Esophagus muscularis mucosa (tissue), 4 donors: Measurements from ENCODE around the gene ACADSB. TPM values are rescaled to one million over a fixed set of nuclear protein-coding genes. Genes with fewer than 3 reads are reported as not detected.
A peak's percentile ranks its signal among the peaks of the same experiment; 100 is the strongest.

ENCODE experiments used
- DNase-seq: peaks from one replicate; pipeline ENCODE4 v3.0.0-alpha.2; 2017; ENCODE audit errors: extremely low spot score
- H3K27ac ChIP-seq, 4 donors: fragments of 200-600 bp; sonication (generic); replicated peaks in 1 of 4; 1 replicate in 3 of 4; 2 replicates in 1 of 4; pipeline ENCODE4 v1.5.1; 2016 to 2019; ENCODE audit warnings: mild to moderate bottlenecking in 1 of 4
- H3K27me3 ChIP-seq, 4 donors: fragments of 200-600 bp; sonication (generic); one replicate each; pipeline versions ENCODE4 v1.5.1 to v1.6.0; 2016 to 2019
- H3K36me3 ChIP-seq, 4 donors: fragments of 200-600 bp; sonication (generic); one replicate each; pipeline ENCODE4 v1.5.1; 2016 to 2019
- H3K4me1 ChIP-seq, 4 donors: fragments of 200-600 bp; sonication (generic); one replicate each; pipeline ENCODE4 v1.5.1; 2016 to 2019
- H3K4me3 ChIP-seq, 4 donors: fragments of 200-600 bp; sonication (generic); 1 replicate in 2 of 4; 2 replicates in 2 of 4; pipeline ENCODE4 v1.5.1; 2016 to 2019; ENCODE audit warnings: mild to moderate bottlenecking in 4 of 4, moderate library complexity in 1 of 4
- H3K9me3 ChIP-seq, 4 donors: fragments of 200-600 bp; sonication (generic); 1 replicate in 3 of 4; 2 replicates in 1 of 4; pipeline ENCODE4 v1.5.1; 2016 to 2019
- CTCF ChIP-seq, 3 experiments: fragments of 200-600 bp in 2 of 3; fragments of 450-650 bp in 1 of 3; sonication (generic) in 2 of 3; IDR thresholded peaks; one replicate each; pipeline ENCODE4 v1.5.1; 2017 to 2019; ENCODE audit warnings: antibody characterized with exemption in 3 of 3, mild to moderate bottlenecking in 2 of 3, moderate library complexity in 1 of 3
- EP300 ChIP-seq: sonication (generic); formaldehyde crosslinking; IDR thresholded peaks from one replicate; pipeline ENCODE4 v1.6.1; 2017; ENCODE audit warnings: antibody characterized with exemption
- POLR2A ChIP-seq: fragments of 450-650 bp; IDR thresholded peaks from one replicate; pipeline ENCODE4 v1.6.1; 2017; ENCODE audit warnings: antibody characterized with exemption, moderate library complexity, mild to moderate bottlenecking, low read depth
- POLR2AphosphoS5 ChIP-seq, 2 donors: sonication (generic); formaldehyde crosslinking; IDR thresholded peaks; one replicate each; pipeline ENCODE4 v1.6.1; 2017; ENCODE audit warnings: antibody characterized with exemption in 2 of 2
- WGBS: methylation state at CpG from one replicate; pipeline ENCODE4 v1.1.5; 2018; 5-methylcytosine and 5-hydroxymethylcytosine counted together
- intact Hi-C: fragments of 100-400 bp; cut with DNase I; formaldehyde crosslinking; loops from one replicate; pipeline ENCODE4 v1.15.1; 2023
- total RNA-seq, 4 donors: library from RNA; depleted of rRNA; stranded (reverse); fragments of >200 nt; gene quantifications; one replicate each; pipeline versions ENCODE4 v1.1.0 to v1.2.1, GENCODE V29; 2016

ACADSB gene
- total RNA-seq, result 10 to 100 TPM; 12.9 to 19.1 (median 14.0) TPM

- H3K4me1 ChIP-seq, result peaks cover 41 to 57% (median 57%) of the 10 kb centered on the region in 4 donors
- DNase-seq, result peak; percentile 99
- H3K9me3 ChIP-seq, result no peaks in the 10 kb centered on the region
- peak within 1 kb of the TSS; percentile 91 to 99 (median 98) for H3K4me3 ChIP-seq
- peak in 1 of 3 experiments; percentile 11 for TF ChIP-seq CTCF (IDR thresholded peaks at IDR 0.05)
- no peak for TF ChIP-seq EP300
- TF ChIP-seq POLR2AphosphoS5 (IDR thresholded peaks at IDR 0.05), result peak; percentile 94 to 96
- peak; percentile 27 for TF ChIP-seq POLR2A
- no peaks in the 10 kb centered on the region for H3K27me3 ChIP-seq
- H3K27ac ChIP-seq, result peak within 1 kb of the TSS; percentile 90 to 95 (median 94)
- peaks cover 0 to 9% (median 3%) of the 10 kb centered on the region in 4 donors for H3K36me3 ChIP-seq
- WGBS, result 2% methylated on average over 25 of the region's 68 CpGs
- intact Hi-C loops, result loop anchor here (2.0 kb wide), 2 partner anchors 28 to 56 kb away; partner anchors contain the start of gene PSTK
Measured at GRCh38 chr10:123008355-123009104, at the start of gene ACADSB, which contains the start of gene IKZF5. TSS of gene ACADSB (plus strand) at chr10:123009006. CDS start at chr10:123009030, 24 bp downstream. TSS of gene IKZF5 (minus strand) at chr10:123008795. CDS start at chr10:122998625, 10,170 bp downstream.

- intact Hi-C loops, result no loop called here
- Histone ChIP-seq H3K4me3 (no peak overlapping the region), H3K27ac (no peak overlapping the region), H3K4me1 (no peaks in the 10 kb centered on the region), H3K27me3 (no peaks in the 10 kb centered on the region), H3K36me3 (peaks cover 0 to 4% (median 0%) of the 10 kb centered on the region in 4 donors), H3K9me3 (peaks cover 0 to 8% (median 0%) of the 10 kb centered on the region in 4 donors)
- WGBS, result 80% methylated on average over 3 of the region's 3 CpGs
- DNase-seq, result no peak
- TF ChIP-seq POLR2AphosphoS5 (IDR thresholded peaks at IDR 0.05), result no peak
- no peak for TF ChIP-seq CTCF (IDR thresholded peaks at IDR 0.05)
- TF ChIP-seq POLR2A, result no peak
- TF ChIP-seq EP300, result no peak
Measured at GRCh38 chr10:122962405-122962804, 46.4 kb upstream of the ACADSB start.

- no peak overlapping the region for H3K4me3 ChIP-seq
- H3K36me3 ChIP-seq, result peaks cover 0 to 4% (median 0%) of the 10 kb centered on the region in 4 donors
- H3K4me1 ChIP-seq, result no peaks in the 10 kb centered on the region
- no peak overlapping the region for H3K27ac ChIP-seq
- H3K27me3 ChIP-seq, result no peaks in the 10 kb centered on the region
- H3K9me3 ChIP-seq, result peaks cover 0 to 8% (median 0%) of the 10 kb centered on the region in 4 donors
- intact Hi-C loops, result no loop called here
- TF ChIP-seq CTCF (IDR thresholded peaks at IDR 0.05) (no peak), EP300 (no peak), POLR2A (no peak), POLR2AphosphoS5 (IDR thresholded peaks at IDR 0.05) (no peak)
- DNase-seq, result no peak
Measured at GRCh38 chr10:122966879-122967278, 41.9 kb upstream of the ACADSB start.

- TF ChIP-seq EP300, result no peak
- TF ChIP-seq CTCF (IDR thresholded peaks at IDR 0.05), result no peak
- TF ChIP-seq POLR2AphosphoS5 (IDR thresholded peaks at IDR 0.05), result no peak
- TF ChIP-seq POLR2A, result no peak
- 73% methylated on average over 3 of the region's 3 CpGs for WGBS
Measured at GRCh38 chr10:122968698-122969097, 40.1 kb upstream of the ACADSB start.

More at GRCh38 chr10:122968698-122969097, 40.1 kb upstream of the ACADSB start:
- no peak overlapping the region for H3K27ac ChIP-seq
- H3K27me3 ChIP-seq, result no peaks in the 10 kb centered on the region
- peaks cover 0 to 4% (median 0%) of the 10 kb centered on the region in 4 donors for H3K36me3 ChIP-seq
- intact Hi-C loops, result no loop called here
- H3K9me3 ChIP-seq, result peaks cover 0 to 8% (median 0%) of the 10 kb centered on the region in 4 donors
- H3K4me1 ChIP-seq, result no peaks in the 10 kb centered on the region
- H3K4me3 ChIP-seq, result no peak overlapping the region
- no peak for DNase-seq
